Measurements from ENCODE around the gene LOC101059915.
"Not testable (repeated sequence)": the region's sequence is repeated elsewhere in the genome, so short reads cannot be mapped to it uniquely, and the experiment has no call there.

LOC101059915 gene

GRCh38 chrX:71671043-71671780 is 3.9 kb downstream of the LOC101059915 start:
- POLR2A ChIA-PET (ENCODE audit: low non-redundant PET) = no interaction called here
- H3K27ac ChIP-seq = no peak overlapping the region
- no peak for DNase-seq (ENCODE audit: low spot score)
- CTCF ChIA-PET = no interaction called here
- no peak for TF ChIP-seq CTCF (conservative IDR thresholded peaks at IDR 0.05; ENCODE audit: low read depth)

GRCh38 chrX:71671938-71672337 is 4.6 kb downstream of the LOC101059915 start:
- DNase-seq (ENCODE audit: low spot score) = no peak
- ChIA-PET POLR2A (ENCODE audit: low non-redundant PET) (no interaction called here), CTCF (no interaction called here)
- no peak for TF ChIP-seq CTCF (conservative IDR thresholded peaks at IDR 0.05; ENCODE audit: low read depth)
- no peak overlapping the region for H3K27ac ChIP-seq

DNA sequence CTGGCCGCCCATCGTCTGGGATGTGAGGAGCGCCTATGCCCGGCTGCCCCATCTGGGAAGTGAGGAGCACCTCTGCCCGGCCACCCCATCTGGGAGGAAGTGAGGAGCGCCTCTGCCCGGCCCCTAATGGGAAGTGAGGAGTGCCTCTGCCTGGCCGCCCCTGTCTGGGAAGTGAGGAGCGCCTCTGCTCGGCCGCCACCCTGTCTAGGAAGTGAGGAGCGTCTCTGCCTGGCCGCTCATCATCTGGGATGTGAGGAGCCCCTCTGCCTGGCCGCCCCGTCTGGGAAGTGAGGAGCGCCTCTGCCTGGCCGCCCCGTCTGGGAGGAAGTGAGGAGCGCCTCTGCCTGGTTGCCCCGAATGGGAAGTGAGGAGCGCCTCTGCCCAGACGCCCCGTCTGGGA is 8.3 kb downstream of the LOC101059915 start:
- POLR2A ChIA-PET (ENCODE audit: low non-redundant PET); H3K27ac ChIP-seq; CTCF ChIA-PET; DNase-seq (ENCODE audit: low spot score): not testable (repeated sequence)

- CTCF ChIA-PET; H3K27ac ChIP-seq; POLR2A ChIA-PET (ENCODE audit: low non-redundant PET); DNase-seq (ENCODE audit: low spot score): not testable (repeated sequence)
Observed at GRCh38 chrX:71676068-71676795, 8.9 kb downstream of the LOC101059915 start.

GRCh38 chrX:71677195-71677594 is 9.8 kb downstream of the LOC101059915 start:
- H3K27ac ChIP-seq; DNase-seq (ENCODE audit: low spot score); POLR2A ChIA-PET (ENCODE audit: low non-redundant PET); CTCF ChIA-PET: not testable (repeated sequence)

- CTCF ChIA-PET = no interaction called here
Observed at GRCh38 chrX:71679575-71680207, 12.3 kb downstream of the LOC101059915 start.

GRCh38 chrX:71696641-71697465 is 29.5 kb downstream of the LOC101059915 start:
- CTCF ChIA-PET; H3K27ac ChIP-seq; POLR2A ChIA-PET (ENCODE audit: low non-redundant PET); DNase-seq (ENCODE audit: low spot score): not testable (repeated sequence)

More at GRCh38 chrX:71679575-71680207, 12.3 kb downstream of the LOC101059915 start:
- no peak for DNase-seq (ENCODE audit: low spot score)
- no peak overlapping the region for H3K27ac ChIP-seq
- POLR2A ChIA-PET (ENCODE audit: low non-redundant PET) = no interaction called here
- no peak for TF ChIP-seq CTCF (conservative IDR thresholded peaks at IDR 0.05; ENCODE audit: low read depth)

DNA sequence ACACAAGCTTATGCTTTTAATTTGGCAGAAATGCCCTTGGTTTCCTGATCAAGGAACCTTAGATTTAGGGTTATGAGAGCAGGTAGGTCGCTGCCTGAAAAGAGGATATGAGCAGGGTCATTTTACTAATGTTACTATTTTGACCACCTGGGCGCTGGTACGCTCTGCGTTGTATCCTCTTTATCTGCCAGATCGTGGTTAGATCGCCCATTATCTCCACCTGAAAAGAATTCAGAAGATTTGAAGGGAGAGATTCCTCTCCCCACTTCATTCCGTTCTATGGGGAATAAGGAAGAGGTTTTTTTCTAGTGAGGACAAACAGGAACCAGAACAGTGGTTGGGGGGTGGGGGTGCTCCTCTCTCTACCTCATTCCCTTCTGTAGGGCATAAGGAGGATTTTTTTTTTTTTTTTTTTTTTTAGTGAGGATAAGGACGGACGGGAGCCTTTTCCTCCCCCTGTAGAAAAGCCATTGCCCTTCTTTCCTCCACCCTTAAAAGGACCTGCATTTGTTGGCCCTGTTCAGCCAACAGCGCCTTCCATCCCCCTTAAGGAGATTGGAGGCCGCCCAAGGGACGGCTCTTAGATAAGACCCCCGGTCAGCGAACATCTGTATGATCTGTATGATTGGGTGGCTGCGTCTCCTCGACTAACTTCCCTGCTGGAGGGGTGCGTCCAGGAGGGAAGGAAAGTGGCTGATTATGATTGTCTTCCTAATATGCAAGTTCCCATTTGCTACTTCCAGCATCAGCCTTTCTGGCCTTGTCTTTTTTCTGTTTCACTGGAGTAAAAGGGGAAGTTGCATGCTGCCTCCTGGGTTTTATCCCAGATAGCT is 30.3 kb downstream of the LOC101059915 start:
- POLR2A ChIA-PET (ENCODE audit: low non-redundant PET); CTCF ChIA-PET: not testable (repeated sequence)

GRCh38 chrX:71698299-71699022 is 31.1 kb downstream of the LOC101059915 start:
- CTCF ChIA-PET; DNase-seq (ENCODE audit: low spot score); H3K27ac ChIP-seq; POLR2A ChIA-PET (ENCODE audit: low non-redundant PET): not testable (repeated sequence)

More for the DNA sequence above, 30.3 kb downstream of the LOC101059915 start:
- not testable (repeated sequence) for DNase-seq (ENCODE audit: low spot score); H3K27ac ChIP-seq

DNA sequence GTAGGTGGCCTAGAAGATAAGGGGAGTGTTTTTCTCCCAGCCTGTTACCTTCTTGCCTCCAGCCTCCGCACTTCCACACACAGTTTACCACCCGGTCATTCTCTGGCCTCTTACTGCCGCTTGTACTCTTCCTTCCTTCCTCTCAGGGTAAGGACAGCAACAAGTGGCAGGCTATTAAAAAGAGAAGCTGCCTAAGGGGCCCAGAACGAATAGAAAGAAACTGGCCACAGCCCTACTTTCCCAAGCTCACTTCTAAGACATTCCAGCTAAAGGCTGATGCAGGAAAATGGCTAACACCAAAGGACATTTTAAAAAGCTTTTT is 31.6 kb downstream of the LOC101059915 start:
- POLR2A ChIA-PET (ENCODE audit: low non-redundant PET); DNase-seq (ENCODE audit: low spot score); H3K27ac ChIP-seq; CTCF ChIA-PET: not testable (repeated sequence)

GRCh38 chrX:71702853-71703252 is 35.5 kb downstream of the LOC101059915 start:
- CTCF ChIA-PET; DNase-seq (ENCODE audit: low spot score); POLR2A ChIA-PET (ENCODE audit: low non-redundant PET); H3K27ac ChIP-seq: not testable (repeated sequence)

- H3K27ac ChIP-seq; CTCF ChIA-PET; DNase-seq (ENCODE audit: low spot score); POLR2A ChIA-PET (ENCODE audit: low non-redundant PET): not testable (repeated sequence)
Observed at GRCh38 chrX:71714064-71714463, 46.7 kb downstream of the LOC101059915 start.

Measured in RWPE1 (cell line).